ENCODE results near the gene TTC7B. TPM values are rescaled to one million over a fixed set of nuclear protein-coding genes. Genes with fewer than 3 reads are reported as not detected.

Gene TTC7B
- total RNA-seq, 1 donor from 2014 or later, result 46.6 TPM

DNA sequence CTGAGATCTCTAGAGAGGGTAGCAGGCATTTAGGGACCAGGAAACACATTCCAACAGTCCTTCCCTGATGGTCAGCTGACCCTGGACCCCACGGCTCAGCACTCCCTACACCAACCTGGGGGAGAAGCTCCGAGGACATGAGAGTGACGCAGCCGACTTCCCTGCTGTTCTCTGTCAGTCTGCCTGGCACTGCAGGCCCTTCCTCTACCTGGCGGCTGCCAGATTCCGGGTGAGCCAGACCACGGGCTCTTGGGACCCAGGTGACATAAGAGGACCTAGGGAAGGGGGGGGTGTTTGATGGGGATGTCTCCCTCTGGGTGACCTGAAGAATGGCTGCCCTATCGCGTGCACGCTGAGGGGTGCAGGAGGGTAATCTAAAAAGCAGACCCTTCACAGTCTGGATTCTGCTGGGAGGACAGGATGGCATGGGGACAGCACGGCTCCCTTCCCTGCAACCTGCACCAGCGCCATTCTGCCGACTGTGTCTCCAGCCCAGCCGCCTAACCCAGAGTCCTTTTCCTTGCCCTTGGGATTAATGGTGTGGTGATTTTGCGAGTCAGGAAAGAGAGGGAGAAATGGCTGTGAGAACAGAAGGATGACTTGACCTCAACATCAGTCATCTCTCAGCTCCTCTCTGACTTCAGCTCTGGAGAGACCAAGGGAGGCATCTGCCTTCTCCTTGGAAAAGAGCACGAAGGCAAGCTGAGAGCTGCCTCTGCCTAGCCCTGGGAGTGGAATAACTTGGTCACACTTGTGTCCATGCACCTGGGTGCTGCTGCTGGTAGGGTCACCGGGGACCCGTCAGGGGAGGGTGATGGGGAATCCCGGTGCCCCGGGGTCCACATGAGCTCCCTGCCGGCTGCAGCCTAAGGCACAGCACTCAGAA lies 260.9 kb downstream of the TTC7B start:
- no peaks in the 10 kb centered on the region for H3K9me3 Mint-ChIP-seq (ENCODE audit: low read depth)
- peak overlapping the region; percentile 50 for H3K4me3 Mint-ChIP-seq (ENCODE audit: low read depth)
- peaks cover 5% of the 10 kb centered on the region for H3K27me3 Mint-ChIP-seq
- peak overlapping the region; percentile 58 for H3K27ac Mint-ChIP-seq
- no peaks in the 10 kb centered on the region for H3K36me3 Mint-ChIP-seq (ENCODE audit: insufficient read depth)
- TF ChIP-seq CTCF (IDR thresholded peaks at IDR 0.05; ENCODE audit: unreplicated experiment), result no peak
- DNase-seq (ENCODE audit: low spot score, unreplicated experiment), result no peak
- peaks cover 11% of the 10 kb centered on the region for H3K4me1 Mint-ChIP-seq (ENCODE audit: low read depth)

- Mint-ChIP-seq H3K4me1 (ENCODE audit: low read depth) (peaks cover 21% of the 10 kb centered on the region), H3K27ac (no peak overlapping the region), H3K27me3 (peaks cover 5% of the 10 kb centered on the region), H3K36me3 (ENCODE audit: insufficient read depth) (no peaks in the 10 kb centered on the region), H3K9me3 (ENCODE audit: low read depth) (no peaks in the 10 kb centered on the region), H3K4me3 (ENCODE audit: low read depth) (no peak overlapping the region)
- DNase-seq (ENCODE audit: low spot score, unreplicated experiment), result no peak
- no peak for TF ChIP-seq CTCF (IDR thresholded peaks at IDR 0.05; ENCODE audit: unreplicated experiment)
Observed at GRCh38 chr14:90554341-90554740, 261.9 kb downstream of the TTC7B start.

DNA sequence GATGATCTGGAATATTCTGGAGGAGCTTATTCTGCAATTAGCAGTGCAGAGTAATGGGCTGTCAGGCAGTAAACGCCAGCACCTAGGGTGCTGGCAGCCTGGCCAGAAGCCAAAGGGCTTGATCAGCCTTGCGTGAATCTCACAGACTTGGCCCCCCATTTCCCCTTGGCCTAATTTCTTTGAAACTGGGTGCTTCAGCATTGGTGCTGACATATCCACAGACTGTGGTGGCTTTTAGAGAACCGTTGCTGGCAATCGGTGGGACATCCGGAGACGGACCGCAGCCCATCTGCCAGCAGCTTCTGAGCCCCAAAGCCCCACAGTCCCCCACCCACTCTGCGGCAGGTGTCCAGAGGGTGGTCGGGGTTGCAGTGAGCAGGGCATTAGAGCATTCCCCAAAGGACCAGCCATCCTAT lies 262.3 kb downstream of the TTC7B start:
- no peak for TF ChIP-seq CTCF (IDR thresholded peaks at IDR 0.05; ENCODE audit: unreplicated experiment)
- no peak for DNase-seq (ENCODE audit: low spot score, unreplicated experiment)
- Mint-ChIP-seq H3K4me3 (ENCODE audit: low read depth) (no peak overlapping the region), H3K4me1 (ENCODE audit: low read depth) (peaks cover 21% of the 10 kb centered on the region), H3K9me3 (ENCODE audit: low read depth) (no peaks in the 10 kb centered on the region), H3K27ac (no peak overlapping the region), H3K27me3 (peaks cover 5% of the 10 kb centered on the region), H3K36me3 (ENCODE audit: insufficient read depth) (no peaks in the 10 kb centered on the region)

DNA sequence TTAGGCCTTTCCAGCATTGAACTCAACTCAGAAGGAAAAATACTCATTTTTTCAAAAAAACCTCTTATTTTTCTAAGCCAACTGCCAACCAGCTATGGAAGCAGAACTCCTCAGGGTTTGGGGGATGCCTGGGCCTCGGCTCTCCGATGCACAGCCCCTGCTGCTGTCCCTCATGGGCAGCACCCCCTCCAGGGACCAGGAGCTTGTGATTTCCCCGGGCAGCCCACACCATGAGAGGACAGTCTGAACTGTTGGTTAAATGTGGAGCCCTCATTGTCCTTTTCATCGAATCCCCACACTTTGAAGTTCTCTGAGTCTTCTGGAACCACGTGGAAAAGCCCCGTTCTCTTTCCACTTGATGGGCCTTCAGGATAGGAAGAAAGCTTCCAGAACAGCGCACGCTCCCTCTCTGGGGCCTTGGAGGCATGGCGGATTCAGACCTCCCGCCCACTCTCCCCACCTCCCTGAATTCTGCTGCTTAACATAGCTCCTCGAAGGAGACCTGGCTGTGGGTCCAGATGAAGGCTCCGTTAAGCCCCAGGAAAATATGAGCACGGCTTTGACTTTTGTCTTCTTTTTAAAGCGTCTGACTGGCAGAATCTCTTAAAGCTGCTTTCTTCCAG lies 262.8 kb downstream of the TTC7B start:
- H3K36me3 Mint-ChIP-seq (ENCODE audit: insufficient read depth), result no peaks in the 10 kb centered on the region
- H3K27ac Mint-ChIP-seq, result no peak overlapping the region
- peaks cover 23% of the 10 kb centered on the region for H3K4me1 Mint-ChIP-seq (ENCODE audit: low read depth)
- H3K9me3 Mint-ChIP-seq (ENCODE audit: low read depth), result no peaks in the 10 kb centered on the region
- H3K4me3 Mint-ChIP-seq (ENCODE audit: low read depth), result no peak overlapping the region
- no peak for TF ChIP-seq CTCF (IDR thresholded peaks at IDR 0.05; ENCODE audit: unreplicated experiment)
- H3K27me3 Mint-ChIP-seq, result peaks cover 5% of the 10 kb centered on the region
- DNase-seq (ENCODE audit: low spot score, unreplicated experiment), result no peak

GRCh38 chr14:90552465-90553297 lies 263.5 kb downstream of the TTC7B start:
- Mint-ChIP-seq H3K4me3 (ENCODE audit: low read depth) (no peak overlapping the region), H3K4me1 (ENCODE audit: low read depth) (peaks cover 23% of the 10 kb centered on the region), H3K9me3 (ENCODE audit: low read depth) (no peaks in the 10 kb centered on the region), H3K27me3 (peaks cover 5% of the 10 kb centered on the region), H3K27ac (peak overlapping the region; percentile 29), H3K36me3 (ENCODE audit: insufficient read depth) (no peaks in the 10 kb centered on the region)
- DNase-seq (ENCODE audit: low spot score, unreplicated experiment), result no peak
- no peak for TF ChIP-seq CTCF (IDR thresholded peaks at IDR 0.05; ENCODE audit: unreplicated experiment)
